Vagina (tissue), 2 donors: ENCODE results near the gene MYEF2.

Experiments used
- POLR2A ChIP-seq, 2 donors: fragments of 450-650 bp; IDR thresholded peaks; one replicate each; pipeline ENCODE4 v1.6.1; 2017; ENCODE audit warnings: antibody characterized with exemption in 2 of 2, mild to moderate bottlenecking in 2 of 2, moderate library complexity in 2 of 2
- POLR2AphosphoS5 ChIP-seq, 2 donors: sonication (generic); formaldehyde crosslinking; IDR thresholded peaks; one replicate each; pipeline ENCODE4 v1.9.0; 2017; ENCODE audit warnings: antibody characterized with exemption in 2 of 2, mild to moderate bottlenecking in 2 of 2, low read depth in 1 of 2; ENCODE audit not compliant: insufficient read depth in 1 of 2
- TF ChIP-seq, protein P1 (sequence below), 3 experiments: fragments of 450-650 bp in 2 of 3; fragments of 200-600 bp in 1 of 3; sonication (generic) in 1 of 3; IDR thresholded peaks; one replicate each; pipeline ENCODE4 v1.5.1; 2017 to 2019; ENCODE audit warnings: antibody characterized with exemption in 3 of 3, mild to moderate bottlenecking in 2 of 3, moderate library complexity in 2 of 3

DNA sequence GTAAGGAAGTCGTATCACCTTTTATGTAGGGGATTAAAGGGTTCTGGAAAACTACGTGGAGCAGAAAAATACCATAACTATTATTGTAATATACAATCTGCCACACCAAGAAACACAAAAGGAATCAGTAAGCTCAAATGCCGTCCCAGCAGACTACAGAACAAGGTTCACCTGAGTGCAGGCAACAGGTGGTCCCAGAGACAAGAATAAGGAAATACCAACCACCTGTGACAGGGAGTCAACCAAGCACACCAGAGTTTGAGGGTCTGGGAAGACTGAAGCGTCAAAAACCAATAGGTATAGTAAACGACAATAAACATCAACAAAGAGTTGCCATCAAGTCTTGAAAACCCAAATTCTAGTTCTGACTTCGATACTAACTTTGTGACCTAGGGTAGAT, 45.2 kb downstream of the MYEF2 start:
- TF ChIP-seq POLR2AphosphoS5 (IDR thresholded peaks at IDR 0.05; ENCODE audit: insufficient read depth in 1 of 2, low read depth in 1 of 2) (no peak), POLR2A (IDR thresholded peaks at IDR 0.05) (no peak)
- TF ChIP-seq, protein P1, sequence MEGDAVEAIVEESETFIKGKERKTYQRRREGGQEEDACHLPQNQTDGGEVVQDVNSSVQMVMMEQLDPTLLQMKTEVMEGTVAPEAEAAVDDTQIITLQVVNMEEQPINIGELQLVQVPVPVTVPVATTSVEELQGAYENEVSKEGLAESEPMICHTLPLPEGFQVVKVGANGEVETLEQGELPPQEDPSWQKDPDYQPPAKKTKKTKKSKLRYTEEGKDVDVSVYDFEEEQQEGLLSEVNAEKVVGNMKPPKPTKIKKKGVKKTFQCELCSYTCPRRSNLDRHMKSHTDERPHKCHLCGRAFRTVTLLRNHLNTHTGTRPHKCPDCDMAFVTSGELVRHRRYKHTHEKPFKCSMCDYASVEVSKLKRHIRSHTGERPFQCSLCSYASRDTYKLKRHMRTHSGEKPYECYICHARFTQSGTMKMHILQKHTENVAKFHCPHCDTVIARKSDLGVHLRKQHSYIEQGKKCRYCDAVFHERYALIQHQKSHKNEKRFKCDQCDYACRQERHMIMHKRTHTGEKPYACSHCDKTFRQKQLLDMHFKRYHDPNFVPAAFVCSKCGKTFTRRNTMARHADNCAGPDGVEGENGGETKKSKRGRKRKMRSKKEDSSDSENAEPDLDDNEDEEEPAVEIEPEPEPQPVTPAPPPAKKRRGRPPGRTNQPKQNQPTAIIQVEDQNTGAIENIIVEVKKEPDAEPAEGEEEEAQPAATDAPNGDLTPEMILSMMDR (IDR thresholded peaks at IDR 0.05), result no peak
